K562 (cell line): Measurements from ENCODE around the gene NELFE. TPM values are rescaled to one million over a fixed set of nuclear protein-coding genes. Genes with fewer than 3 reads are reported as not detected.

ENCODE experiments used
- AFF4 ChIP-seq: sonication (generic); formaldehyde crosslinking; IDR thresholded peaks from 2 replicates; pipeline ENCODE4 v1.8.0; 2023; ENCODE audit warnings: mild to moderate bottlenecking, missing genetic modification reagents
- CBFA2T3 ChIP-seq: fragments of 450-650 bp; IDR thresholded peaks from 2 replicates; pipeline ENCODE4 v1.6.1; 2017
- CREB3L1 ChIP-seq: fragments of 450-650 bp; IDR thresholded peaks from 2 replicates; pipeline ENCODE4 v1.6.1; 2014; ENCODE audit warnings: low read depth, mild to moderate bottlenecking, moderate library complexity, borderline replicate concordance
- EGR1 ChIP-seq: fragments of 450-650 bp; conservative IDR thresholded peaks from 2 replicates; pipeline ENCODE4 v1.6.1; 2017; ENCODE audit warnings: mild to moderate bottlenecking
- FIP1L1 ChIP-seq: fragments of 200-400 bp; formaldehyde crosslinking; IDR thresholded peaks from 2 replicates; pipeline ENCODE4 v1.6.1; 2018; ENCODE audit warnings: mild to moderate bottlenecking, low read depth, low read length; ENCODE audit not compliant: poor library complexity, severe bottlenecking
- FOSL1 ChIP-seq: fragments of 200-800 bp; sonication (Bioruptor generic); conservative IDR thresholded peaks from 2 replicates; pipeline ENCODE4 v1.6.1; 2016; ENCODE audit warnings: missing genetic modification characterization, missing compliant biosample characterization
- MCM2 ChIP-seq: fragments of 450-650 bp; IDR thresholded peaks from 2 replicates; pipeline ENCODE4 v1.6.1; 2017; ENCODE audit warnings: low read depth, mild to moderate bottlenecking
- MXI1 ChIP-seq: IDR thresholded peaks from 2 replicates; pipeline ENCODE4 v1.6.1; 2011; ENCODE audit warnings: low read depth, mild to moderate bottlenecking, improper control_type of control experiment, low read length
- NCOA4 ChIP-seq: fragments of 450-650 bp; IDR thresholded peaks from 2 replicates; pipeline ENCODE4 v1.6.1; 2018; ENCODE audit warnings: mild to moderate bottlenecking; ENCODE audit not compliant: partially characterized antibody
- NONO ChIP-seq, 2 experiments: fragments of 200-400 bp in 1 of 2; fragments of 450-650 bp in 1 of 2; formaldehyde crosslinking in 1 of 2; IDR thresholded peaks; 2 replicates each; pipeline ENCODE4 v1.6.1; 2017; ENCODE audit warnings: low read depth in 2 of 2, mild to moderate bottlenecking in 2 of 2, moderate library complexity in 2 of 2, low read length in 1 of 2
- POLR2H ChIP-seq: IDR thresholded peaks from 2 replicates; pipeline ENCODE4 v1.6.1; 2016; ENCODE audit warnings: missing genetic modification characterization, low read depth, mild to moderate bottlenecking, control low read depth, missing compliant biosample characterization, moderate library complexity
- PREB ChIP-seq: sonication (generic); formaldehyde crosslinking; IDR thresholded peaks from 2 replicates; pipeline ENCODE4 v1.8.1; 2023; ENCODE audit warnings: mild to moderate bottlenecking, missing genetic modification reagents
- STAT5A ChIP-seq: IDR thresholded peaks from 2 replicates; pipeline ENCODE4 v1.6.1; 2012; ENCODE audit warnings: low read length, inconsistent platforms, borderline replicate concordance
- TEAD4 ChIP-seq, 2 experiments: sonication (generic) in 1 of 2; formaldehyde crosslinking in 1 of 2; IDR thresholded peaks; 2 replicates each; pipeline versions ENCODE4 v1.6.1 to v1.8.0; 2012 to 2022; ENCODE audit warnings: borderline replicate concordance in 1 of 2, inconsistent platforms in 1 of 2, low read length in 1 of 2, mild to moderate bottlenecking in 1 of 2, missing genetic modification reagents in 1 of 2
- THRB ChIP-seq: fragments of 450-650 bp; formaldehyde crosslinking; conservative IDR thresholded peaks from 2 replicates; pipeline ENCODE4 v1.4.0; 2022; ENCODE audit warnings: mild to moderate bottlenecking, missing genetic modification characterization
- ZNF354B ChIP-seq: fragments of 250-450 bp; sonication (Bioruptor Pico); IDR thresholded peaks from 2 replicates; pipeline ENCODE4 v1.4.0; 2020
- ZNF408 ChIP-seq: fragments of 250-450 bp; sonication (Bioruptor Pico); IDR thresholded peaks from 2 replicates; pipeline ENCODE4 v1.4.0; 2020; ENCODE audit warnings: low read depth, mild to moderate bottlenecking, moderate library complexity
- ZNF586 ChIP-seq: fragments of 450-650 bp; formaldehyde crosslinking; conservative IDR thresholded peaks from 2 replicates; pipeline ENCODE4 v1.4.0; 2020; ENCODE audit warnings: mild to moderate bottlenecking, moderate library complexity
- polyA plus RNA-seq, 8 experiments: library from polyadenylated mRNA; depleted of rRNA in 4 of 8; stranded (reverse) in 5 of 8; unstranded in 3 of 8; fragments of >200 nt; fragmentation: Nextera tagmentation in 2 of 8; fragmentation: Illumina TruSeq in 1 of 8; extraction: Ambion mirVana in 2 of 8; extraction: Trizol in 1 of 8; gene quantifications; 2 replicates each; pipeline versions ENCODE4 v1.2.1 to v1.2.3, GENCODE V29; 2011 to 2014; ENCODE audit warnings: inconsistent platforms in 1 of 8, missing spikeins in 1 of 8
- total RNA-seq, 7 experiments: library from RNA; depleted of rRNA in 6 of 7; stranded (reverse); fragments of >200 nt in 6 of 7; fragmentation: Illumina TruSeq in 2 of 7; extraction: Trizol in 2 of 7; gene quantifications; 2 replicates each; pipeline versions ENCODE4 v1.2.1 to v1.2.3, GENCODE V29; 2011 to 2021; ENCODE audit warnings: low replicate concordance in 1 of 7

The NELFE gene
- total and polyA plus RNA-seq, 9 of the 15 experiments (the other 6 are each of a cell fraction or from before 2014, with no cell fraction given) = 15.2 to 157 (median 91.5) TPM

- TF ChIP-seq PREB (CRISPR knock-in tag) (no peak), NONO (IDR thresholded peaks at IDR 0.05; ENCODE audit: low read depth in 2 of 2, low read length in 1 of 2) (no peak), FOSL1 (tag) (peak; percentile 98), CREB3L1 (peak; percentile 70; the same call in 1 of the 2 replicates), ZNF586 (no peak), POLR2H (tag) (no peak), AFF4 (no peak), TEAD4 (IDR thresholded peaks at IDR 0.05; ENCODE audit: low read length) (peak; percentile 16; the same call in 1 of the 2 replicates), TEAD4 (CRISPR knock-in tag; IDR thresholded peaks at IDR 0.05; ENCODE audit: borderline replicate concordance) (no peak), EGR1 (no peak; the same call in 1 of the 2 replicates), ZNF354B (CRISPR knock-in tag) (no peak), FIP1L1 (no peak), MCM2 (no peak), STAT5A (peak; percentile 47; the same call in 1 of the 2 replicates), THRB (CRISPR knock-in tag) (0 out of 2 replicates have a peak, but pooled peaks have one; percentile 62), NCOA4 (no peak), ZNF408 (no peak), CBFA2T3 (peak; percentile 78), MXI1 (0 out of 2 replicates have a peak, but pooled peaks have one; percentile 26)
Observed at GRCh38 chr6:31948753-31949413, 9.9 kb downstream of the NELFE start (continued).
